ENCODE results near the gene SERTAD3.

DNA sequence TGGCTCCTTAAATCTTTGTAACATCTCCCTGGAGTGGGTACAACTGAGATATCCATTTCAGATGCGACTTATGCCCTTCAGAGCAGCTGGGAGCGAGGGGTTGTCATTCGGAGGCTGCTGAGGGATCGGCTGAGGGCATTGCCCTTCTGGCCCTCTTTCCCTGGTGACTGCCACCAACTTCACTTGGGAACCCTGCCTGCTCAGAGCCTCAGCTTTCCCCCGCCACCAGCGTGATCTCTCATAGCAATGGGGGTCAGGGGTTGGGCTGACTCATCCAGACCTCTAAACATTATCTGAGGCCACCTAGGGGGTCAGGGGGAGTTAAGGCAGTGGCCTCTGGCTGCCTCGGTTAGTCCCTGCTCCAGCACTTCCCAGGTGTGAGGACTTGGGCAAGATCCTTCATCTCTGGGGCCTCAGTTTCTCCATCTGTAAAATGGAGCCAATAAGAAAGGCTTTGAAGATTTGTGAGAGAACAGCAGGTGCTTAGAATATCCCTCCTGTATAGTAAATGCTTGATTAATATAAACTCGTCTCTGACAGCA, 32.1 kb downstream of the SERTAD3 start:
- TF ChIP-seq EP300 (IDR thresholded peaks at IDR 0.05) (no peak), POLR2A (IDR thresholded peaks at IDR 0.05) (no peak)
